GM21423 (cell line): ENCODE data around the gene NELL1.

Experiments
- ATAC-seq: cut with Tn5 transposase; IDR thresholded peaks from one replicate; pipeline ENCODE4 v1.9.1; 2021; ENCODE audit warnings: mild to moderate bottlenecking, moderate library complexity; ENCODE audit not compliant: unreplicated experiment

NELL1 gene

DNA sequence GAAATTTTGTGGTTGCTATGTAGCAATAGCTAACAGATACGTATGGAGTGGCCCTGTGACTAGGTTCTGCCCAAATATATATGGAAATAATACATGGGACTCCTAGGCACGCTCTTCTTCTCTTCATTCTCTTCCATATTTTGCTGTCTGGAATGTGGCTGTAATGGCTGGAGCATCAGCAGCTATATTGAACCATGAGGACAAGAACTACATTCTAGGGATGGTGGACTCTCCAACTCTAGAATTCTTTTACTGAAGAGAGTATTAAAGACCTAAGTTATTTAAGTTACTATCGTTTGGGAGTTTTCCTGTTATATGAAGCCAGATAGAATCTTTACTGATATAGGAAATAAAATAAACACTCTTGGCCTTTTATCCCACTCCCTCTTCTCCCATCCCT, 7.5 kb upstream of the NELL1 start:
- ATAC-seq: no peak

DNA sequence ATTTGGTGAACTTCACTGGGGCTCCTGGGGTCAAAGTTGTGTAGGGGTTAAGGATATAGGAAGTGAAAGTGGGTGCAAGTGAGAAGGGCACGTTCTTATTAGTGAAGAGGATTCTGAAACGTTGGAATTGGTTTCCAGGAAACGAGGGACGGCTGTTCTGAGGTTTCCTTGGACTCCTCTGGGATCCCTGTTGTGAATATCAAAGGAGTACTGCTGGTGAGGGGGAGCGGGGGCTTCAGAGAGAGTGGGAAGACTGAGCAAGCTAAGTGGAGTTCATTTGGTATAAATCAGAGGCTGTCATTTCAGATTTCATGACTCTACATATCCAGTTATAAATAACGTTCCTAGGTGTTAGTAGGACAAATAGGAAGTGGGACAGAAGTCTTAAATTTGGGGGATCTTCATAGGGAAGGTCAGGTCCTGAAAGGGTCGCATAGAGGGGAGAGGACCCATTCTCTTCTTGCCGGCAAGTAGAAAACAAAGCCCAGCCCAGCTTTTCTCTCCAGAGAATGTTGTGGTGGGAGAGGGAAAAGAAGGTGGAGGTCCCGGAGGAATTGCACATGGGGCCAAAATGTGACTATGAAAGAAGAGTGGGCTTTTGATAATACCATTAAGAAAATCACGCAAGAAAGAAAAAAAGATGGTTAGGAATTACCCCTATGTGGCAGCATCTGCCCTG, 1.1 kb upstream of the NELL1 start:
- no peak for ATAC-seq

DNA sequence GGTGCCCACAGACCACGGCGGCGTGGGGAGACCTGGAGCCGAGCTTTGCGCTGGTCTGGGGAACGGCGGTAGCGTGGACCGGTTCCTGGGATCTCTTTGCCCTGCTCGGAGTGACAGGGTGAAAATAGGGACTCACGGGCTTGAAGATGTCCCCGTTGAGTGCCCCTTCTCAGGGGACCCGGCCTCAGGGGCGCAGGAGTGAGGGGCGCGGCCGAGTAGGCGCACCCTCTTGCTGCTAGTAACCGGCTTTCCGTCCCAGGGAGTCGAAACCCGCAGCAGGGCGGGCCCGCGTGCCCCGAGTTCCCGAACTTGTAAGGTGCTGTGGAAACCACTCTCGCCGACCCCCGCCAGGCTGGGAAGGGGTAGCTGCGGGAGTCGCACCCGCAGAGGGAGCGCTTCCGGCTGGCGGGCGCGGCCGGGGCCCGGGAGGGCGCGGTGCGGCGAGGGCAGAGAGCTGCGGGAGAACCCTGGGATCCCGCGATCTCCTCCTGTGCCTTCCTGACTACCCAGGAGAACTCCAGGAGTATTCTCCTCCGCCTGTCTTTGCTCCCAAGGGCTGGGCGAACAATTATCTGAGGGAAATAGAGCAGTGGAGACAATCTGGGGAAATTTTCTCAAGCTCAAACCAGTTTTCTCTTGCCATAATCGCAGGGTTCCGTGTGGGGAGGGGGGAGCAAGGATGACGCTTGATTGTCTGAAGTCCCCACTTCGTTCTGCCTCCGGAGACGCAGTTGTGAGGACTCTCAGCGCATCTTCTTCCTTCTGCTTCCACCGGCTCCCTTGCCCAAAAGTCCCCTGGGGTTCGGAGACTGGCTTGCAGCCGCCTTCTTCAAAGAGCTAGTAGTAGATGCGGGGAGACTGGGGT, 666 bp downstream of the NELL1 start:
- no peak for ATAC-seq

DNA sequence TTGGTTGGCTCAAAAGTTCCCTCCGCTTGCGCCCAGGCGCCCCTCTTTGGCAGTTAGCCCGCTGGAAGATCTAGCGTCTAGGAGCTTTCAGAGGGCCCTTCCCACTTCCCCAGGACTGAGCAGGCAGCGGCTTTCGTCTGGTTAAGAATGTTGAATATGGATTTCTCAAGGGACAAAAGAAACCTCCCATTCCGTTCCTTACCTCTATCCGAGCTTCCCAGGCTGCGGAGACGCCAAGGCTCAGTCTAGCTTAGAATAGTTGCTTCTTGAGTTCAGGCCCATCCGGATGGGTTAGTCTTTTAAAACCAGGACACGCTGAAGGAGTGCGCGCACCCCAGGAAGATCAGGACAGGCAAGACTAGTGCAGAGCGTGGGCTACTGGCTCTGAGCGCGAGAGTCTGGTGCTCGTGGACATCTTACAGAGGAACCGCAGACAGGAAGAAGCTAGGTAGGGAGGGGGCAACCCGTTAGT, 1.6 kb downstream of the NELL1 start:
- no peak for ATAC-seq

DNA sequence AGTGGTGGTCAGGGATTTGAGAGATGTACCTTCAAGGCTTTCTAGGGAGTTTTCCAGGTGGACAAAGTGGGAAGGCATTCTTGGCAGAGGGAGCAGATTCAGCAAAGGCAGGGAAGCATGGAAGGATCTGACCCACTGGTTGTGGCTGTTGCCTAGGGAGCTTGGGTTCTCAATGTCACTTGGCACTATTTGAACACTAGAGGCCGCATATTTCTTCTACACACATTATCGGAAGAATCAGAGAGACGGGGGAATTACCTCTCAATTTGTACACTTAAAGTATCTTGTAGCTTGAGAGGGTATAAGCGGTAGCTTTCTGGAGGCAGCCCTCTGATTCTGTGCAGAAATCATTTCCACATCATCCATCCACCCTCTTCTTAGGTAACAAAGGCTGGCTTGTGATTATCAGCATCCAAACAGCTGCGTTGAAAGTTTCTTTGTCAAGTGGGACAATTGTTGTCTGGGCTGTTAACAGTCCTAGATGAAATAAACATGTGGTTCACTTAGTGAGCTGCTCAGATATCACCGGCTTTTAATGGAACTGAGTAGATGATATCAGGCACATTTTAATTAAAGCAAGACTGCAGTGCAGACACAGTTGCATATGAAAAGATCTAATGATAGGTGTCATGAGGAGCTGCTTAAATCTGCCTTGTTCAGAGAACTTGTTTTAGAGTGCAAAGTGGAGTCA, 2.6 kb downstream of the NELL1 start:
- ATAC-seq: no peak

DNA sequence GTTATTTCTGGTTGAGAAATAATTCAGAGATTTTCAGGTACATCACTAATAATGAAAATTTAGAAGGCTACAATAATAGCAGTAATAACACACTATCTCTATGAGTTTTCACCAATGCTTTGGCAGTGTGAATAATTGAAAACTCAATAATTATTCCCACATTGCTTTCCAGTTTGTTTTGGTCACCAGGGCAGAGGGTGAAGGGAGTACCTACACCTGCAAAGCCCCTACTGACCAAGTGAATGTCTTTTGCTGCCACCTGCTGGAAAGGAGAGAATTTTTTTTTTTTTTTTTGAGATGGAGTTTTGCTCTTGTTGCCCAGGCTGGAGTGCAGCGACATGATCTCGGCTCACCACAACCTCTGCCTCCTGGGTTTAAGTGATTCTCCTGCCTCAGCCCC, 3.2 kb downstream of the NELL1 start:
- ATAC-seq: no peak

DNA sequence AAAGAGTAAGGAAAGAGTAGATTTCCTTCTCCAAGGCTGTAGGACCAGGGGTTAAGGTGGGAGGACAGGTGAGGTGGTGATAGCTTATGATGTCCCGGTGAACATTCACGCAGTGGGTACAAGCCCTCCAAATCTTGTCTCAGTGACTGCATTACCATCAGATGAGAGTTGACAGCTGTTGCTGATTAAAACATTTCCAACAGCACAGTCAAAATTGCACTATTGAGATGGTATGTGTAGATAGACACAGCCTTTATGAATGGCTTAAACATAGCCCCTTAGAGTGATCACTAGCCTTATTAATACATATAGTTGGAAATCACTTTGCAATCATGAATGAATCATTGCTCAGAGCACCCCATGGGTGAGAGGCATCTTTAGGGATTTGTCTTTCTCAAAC, 7.3 kb downstream of the NELL1 start:
- no peak for ATAC-seq

DNA sequence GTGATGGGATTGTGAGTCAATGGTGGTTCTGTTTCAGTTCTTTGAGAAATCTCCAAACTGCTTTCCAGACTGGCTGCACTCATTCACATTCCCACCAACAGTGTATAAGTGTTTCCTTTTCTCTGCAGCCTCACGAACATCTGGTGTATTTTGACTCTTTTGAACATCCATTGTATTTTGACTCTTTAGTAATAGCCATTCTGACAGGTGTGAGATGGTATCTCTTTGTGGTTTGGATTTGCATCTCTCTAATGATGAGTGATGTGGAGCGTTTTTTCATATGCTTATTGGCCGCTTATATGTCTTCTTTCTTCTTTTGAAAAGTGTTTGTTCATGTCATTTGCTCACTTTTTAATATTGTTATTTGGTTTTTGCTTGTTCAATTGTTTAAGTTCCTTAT, 19.4 kb downstream of the NELL1 start:
- ATAC-seq: no peak

DNA sequence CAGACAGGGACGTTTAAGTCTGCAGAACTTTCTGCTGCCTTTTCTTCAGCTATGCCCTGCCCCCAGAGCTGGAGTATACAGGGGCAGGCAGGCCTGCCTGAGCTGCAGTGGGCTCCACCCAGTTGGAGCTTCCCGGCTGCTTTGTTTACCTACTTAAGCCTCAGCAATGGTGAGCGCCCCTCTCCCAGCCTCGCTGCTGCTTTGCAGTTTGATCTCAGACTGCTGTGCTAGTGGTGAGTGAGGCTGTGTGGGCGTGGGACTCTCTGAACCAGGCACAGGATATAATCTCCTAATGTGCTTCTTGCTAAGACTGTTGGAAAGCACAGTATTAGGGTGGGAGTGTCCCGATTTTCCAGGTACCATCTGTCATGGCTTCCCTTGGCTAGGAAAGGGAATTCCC, 38.5 kb downstream of the NELL1 start:
- no peak for ATAC-seq

DNA sequence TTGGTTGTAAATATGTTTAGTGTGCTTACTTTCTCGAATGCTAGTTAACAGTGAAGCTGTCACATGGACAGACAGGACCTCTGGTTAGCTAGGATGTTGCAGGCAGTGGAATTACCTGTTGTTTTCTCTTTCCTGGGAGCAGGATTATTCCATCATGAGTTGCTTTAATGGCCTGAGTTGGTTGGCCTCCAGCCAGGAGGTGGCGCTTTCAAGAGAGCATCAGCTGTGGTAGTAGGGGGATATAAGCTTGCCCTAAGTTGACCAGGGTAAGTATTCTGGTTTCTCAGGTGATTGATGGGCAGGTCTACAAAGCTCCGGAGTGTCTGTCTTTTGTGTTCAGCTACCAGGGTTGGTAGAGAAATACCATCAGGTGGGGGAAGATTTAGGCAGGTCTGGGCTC, 43.5 kb downstream of the NELL1 start:
- no peak for ATAC-seq

DNA sequence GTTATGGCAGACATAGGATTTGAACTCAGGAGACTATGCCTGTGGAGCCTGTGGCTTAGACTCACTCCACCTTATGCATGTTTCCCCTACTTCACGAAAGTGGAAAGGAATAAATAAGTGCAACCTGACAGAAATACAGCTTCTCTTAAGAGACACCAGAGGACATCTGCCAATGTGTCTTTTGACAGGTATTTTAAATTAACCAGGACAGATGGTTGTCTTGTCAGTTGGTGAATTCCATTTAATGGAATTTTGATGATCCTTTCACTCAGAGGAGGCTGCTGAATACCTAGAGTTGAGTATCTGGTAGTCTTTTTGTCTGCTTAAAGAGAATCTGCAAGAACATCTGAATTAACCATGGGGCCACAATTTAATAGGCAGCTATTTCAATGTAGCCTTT, 46.1 kb downstream of the NELL1 start:
- no peak for ATAC-seq

DNA sequence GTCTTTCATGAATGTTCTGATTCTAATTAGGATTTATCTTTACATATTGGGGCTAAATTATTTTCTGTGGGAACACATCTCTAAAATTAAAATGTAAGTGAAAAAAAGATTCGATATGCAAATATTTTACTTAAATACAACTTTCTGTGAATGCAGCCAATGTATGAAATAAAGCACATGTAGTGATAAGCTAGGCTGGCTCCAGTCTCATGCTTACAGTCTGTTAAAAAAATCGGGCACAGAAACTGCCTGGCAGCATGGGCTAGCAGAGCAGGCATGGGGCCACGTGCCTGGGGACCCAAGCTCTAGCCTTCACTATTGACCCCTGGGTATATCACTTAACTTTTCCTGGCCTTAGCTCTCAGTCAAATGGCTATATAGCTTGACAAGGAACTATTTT, 46.5 kb downstream of the NELL1 start:
- ATAC-seq: no peak

DNA sequence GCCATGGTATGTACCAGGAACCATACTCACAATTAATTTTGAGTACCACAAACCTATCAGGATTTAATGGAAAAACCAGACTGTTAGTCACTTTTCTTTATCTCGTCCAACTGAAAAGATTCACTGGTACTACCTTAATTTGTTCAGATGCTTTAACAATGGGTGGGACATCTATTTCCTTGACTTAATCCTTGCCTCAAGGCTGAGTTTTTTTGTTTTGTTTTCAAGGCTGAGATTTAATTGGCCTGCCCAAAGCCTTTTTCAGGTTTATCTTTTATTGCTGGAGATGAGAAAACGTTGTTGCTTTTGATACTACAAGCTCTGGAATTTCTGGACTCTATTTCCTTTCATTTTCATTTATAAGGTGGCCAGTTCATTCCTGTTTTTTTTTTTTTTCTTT, 50.4 kb downstream of the NELL1 start:
- no peak for ATAC-seq

DNA sequence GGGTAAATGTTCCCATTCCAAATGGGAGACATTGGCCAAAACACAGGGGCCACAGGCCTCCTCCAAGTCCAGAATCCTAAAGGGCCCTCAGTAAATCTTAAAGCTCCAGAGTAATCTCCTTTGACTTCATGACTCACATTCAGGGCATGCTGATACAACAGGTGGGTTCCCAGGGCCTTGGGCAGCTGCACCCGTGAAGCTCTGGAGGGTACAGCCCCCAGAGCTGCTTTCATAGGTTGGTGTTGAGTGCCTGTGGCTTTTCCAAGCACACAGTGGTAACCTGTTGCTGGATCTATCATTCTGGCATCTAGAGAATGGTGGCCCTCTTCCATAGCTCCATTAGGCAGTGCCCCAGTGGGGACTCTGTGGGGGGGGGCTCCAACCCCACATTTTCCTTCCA, 54.0 kb downstream of the NELL1 start:
- no peak for ATAC-seq

DNA sequence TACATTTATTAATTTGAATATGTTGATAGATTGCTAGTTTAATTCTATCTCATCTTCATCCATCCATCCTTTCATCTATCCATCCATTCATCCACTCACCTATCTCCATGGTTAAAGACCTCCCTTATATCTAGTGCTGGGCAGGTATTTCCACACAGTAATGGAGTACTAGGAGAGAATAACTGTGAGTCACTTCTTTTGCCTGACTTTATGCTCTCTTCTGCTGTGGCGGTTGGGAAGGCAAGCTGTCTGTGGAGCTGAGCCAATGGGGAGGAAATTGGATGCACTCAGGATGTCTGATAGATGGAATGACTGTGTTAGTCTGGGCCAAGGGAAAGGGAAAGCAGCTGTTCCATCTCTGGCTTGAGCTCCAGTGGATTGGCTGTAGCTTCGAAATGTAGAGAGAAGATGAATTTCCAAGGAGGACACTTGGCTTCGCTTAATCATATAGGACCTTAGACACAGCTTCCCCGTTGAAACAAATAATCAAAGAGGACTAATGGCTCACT, 60.3 kb downstream of the NELL1 start:
- ATAC-seq: no peak

DNA sequence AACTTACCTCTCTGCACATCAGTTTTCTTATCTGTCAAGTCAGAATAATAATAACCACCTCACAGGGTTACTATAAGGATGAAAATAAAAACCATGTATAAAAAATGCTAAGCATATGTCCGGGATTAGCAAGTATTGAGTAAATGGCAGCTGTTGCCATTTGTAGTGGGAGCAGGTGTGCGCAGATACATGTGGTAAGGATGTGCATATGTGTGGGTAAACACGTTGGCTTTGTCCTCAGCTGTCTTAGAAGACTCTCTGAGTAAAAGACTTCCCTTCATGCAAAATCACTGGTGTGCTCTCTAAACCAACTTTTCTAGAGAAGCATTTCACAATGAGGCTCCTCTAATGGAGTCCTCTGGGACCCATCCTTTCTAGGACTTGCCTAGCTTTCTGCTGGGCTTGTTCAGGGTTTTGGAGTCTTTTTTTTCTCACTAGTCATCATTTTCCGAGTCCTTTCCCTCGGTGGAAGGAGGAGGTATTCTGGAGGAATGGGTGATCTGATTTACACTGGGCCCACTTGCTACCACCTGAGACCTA, 62.4 kb downstream of the NELL1 start:
- no peak for ATAC-seq

DNA sequence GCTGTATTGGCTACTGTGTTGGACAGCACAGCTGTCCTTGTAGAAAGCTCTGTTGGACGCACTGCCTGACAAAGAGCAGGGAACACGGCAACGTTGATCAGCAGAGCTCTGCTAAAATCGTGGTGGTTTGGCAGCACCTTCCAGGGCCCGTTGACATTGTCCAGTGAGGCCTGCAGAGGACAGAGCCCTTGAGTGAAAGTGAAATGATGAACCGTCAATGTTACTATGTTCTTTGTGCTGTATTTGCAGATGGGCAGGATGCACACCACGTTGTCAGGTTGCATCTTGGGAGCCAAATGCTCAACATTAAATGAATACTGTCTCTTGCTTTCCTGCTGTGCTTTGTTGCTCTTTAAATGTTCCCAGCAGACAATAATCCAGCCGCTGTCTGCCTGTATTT, 69.7 kb downstream of the NELL1 start:
- no peak for ATAC-seq

DNA sequence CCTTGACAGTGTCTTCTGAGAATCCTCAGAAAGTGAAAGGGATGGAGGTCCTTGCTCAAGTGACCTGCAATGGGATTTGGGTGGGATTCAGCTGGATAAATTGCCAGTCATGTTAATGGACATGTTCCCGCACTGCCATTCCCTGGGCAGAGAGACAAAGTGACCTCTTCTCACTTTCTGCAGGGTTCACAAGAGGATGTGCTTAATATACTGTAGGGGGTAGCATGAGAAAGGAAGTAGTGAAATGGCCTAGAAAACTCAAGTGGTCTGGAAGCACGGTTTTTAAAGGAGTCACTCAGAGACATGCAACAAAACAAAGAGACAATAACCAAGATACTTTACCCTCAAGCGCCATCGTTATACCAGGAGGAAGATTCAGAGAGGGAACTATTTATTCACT, 70.2 kb downstream of the NELL1 start:
- ATAC-seq: no peak

DNA sequence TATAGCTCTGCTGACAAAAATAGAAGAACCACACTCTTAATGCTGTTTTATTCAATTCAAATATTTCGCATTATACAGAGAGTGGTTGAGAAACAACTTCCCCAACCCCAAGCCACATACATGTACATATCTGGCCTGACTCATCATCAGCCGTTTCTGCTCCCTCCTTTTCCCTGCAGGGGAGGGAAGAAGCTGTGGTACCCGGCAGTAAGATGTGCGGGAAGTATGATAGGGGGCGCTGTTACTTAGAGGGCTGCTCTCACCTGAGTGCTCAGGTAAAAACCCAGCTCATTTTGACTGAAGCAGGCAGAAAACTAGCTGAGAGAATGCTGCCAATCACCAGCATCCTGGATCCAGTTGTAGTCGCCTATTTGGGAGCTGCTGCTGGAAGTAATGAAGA, 85.5 kb downstream of the NELL1 start:
- no peak for ATAC-seq

DNA sequence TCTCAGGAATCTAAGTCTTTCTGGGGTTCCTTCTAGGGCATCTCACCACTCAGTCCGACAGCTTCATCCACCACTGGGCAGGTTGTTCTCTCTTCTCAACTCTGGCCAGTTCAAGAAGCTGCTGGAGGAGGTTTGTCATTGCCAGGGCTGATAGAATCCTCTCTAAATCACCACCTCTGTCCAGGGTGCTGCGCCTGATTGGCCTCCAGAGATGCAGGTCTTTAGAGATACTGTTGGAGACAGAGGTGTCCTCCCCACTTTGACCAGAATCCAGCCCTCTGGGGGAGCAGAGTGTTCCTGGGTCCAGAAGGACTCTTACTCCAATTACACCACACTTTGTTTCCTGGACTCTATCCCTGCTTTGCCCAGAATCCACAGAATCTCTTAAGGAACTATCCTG, 90.2 kb downstream of the NELL1 start:
- no peak for ATAC-seq

DNA sequence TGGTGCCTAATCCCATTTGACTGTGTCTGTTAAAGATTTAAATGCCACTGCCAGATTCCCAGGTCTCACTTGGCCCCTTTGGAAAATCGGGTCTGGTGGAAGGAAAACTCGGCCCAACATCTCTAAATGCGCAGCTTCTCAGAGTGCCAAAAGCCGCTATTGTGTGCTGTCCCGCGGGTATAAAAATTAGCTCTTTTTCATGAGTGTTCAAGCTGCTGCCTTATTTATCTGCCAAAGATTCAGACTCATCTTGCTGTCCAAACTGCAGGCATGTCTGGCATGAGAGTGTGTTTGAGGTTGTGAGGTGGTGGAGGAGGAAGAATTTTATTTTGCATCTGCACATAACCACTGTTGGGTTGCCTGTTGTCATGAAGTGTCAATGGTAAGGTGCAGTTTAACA, 91.4 kb downstream of the NELL1 start:
- ATAC-seq: no peak
